Mononuclear cell (primary cell): ENCODE data around the gene TMEM107. TPM values are rescaled to one million over a fixed set of nuclear protein-coding genes. Genes with fewer than 3 reads are reported as not detected.

Experiments used
- H3K27me3 ChIP-seq: 2 replicates; pipeline ENCODE4 v1.6.0; 2011; ENCODE audit warnings: low read length, control low read depth; ENCODE audit not compliant: insufficient read depth
- H3K4me1 ChIP-seq: 2 replicates; pipeline ENCODE4 v1.5.1; 2011; ENCODE audit warnings: mild to moderate bottlenecking, low read length, control low read depth; ENCODE audit not compliant: insufficient read depth
- H3K4me3 ChIP-seq: 2 replicates; pipeline ENCODE4 v1.5.1; 2011; ENCODE audit warnings: mild to moderate bottlenecking, low read length, moderate library complexity
- H3K9me3 ChIP-seq: 2 replicates; pipeline ENCODE4 v1.5.1; 2011; ENCODE audit warnings: low read depth, mild to moderate bottlenecking, control low read depth, low read length
- total RNA-seq: library from RNA; depleted of rRNA; stranded (reverse); fragments of >200 nt; gene quantifications from one replicate; pipeline ENCODE4 v1.2.3, GENCODE V29; 2012

The TMEM107 gene
- total RNA-seq, 1 donor: 221 TPM

GRCh38 chr17:8150194-8151119 is 25.7 kb downstream of the TMEM107 start:
- H3K4me1 ChIP-seq: peaks cover 54% of the 10 kb centered on the region
- H3K4me3 ChIP-seq: peak overlapping the region; percentile 50
- H3K9me3 ChIP-seq: no peaks in the 10 kb centered on the region
- no peaks in the 10 kb centered on the region for H3K27me3 ChIP-seq

DNA sequence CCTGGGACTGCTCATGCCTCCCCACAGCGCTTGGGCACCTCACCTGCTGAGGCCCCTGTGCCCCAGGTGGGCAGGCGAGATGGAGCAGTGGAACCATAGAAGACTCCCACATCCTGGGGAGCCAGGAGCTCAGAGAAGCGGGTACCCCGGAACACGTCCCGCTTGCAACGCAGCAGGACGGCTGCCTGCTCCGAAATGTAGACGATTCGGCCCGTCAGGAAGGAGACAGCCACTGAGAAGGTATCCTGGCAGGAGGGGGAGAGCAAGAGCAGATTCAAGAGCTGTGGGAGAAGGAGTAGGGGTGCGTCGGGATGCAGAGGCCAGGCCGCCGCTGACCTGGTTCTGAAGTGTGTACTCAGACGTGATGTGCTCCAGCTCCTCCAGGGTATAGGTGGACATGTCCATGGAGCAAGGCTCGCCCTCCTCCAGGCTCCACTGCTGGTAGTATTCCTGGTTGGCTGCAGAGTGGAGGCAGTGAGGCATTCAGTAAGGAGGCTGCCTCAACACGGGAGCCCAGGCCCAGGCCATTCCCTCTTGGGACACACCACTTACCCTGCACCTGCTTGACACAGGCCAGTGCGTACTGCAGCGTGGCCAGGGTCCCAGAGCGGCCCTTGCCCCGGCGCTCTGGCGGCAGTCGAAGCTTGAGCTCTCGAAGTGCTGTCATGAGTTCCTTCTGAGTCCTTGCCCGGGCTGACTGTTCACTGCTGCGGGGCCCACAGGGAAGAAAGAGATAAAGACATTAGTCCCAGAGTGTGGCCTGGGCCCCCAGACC is 26.6 kb downstream of the TMEM107 start:
- no peaks in the 10 kb centered on the region for H3K9me3 ChIP-seq
- peaks cover 45% of the 10 kb centered on the region for H3K4me1 ChIP-seq
- H3K4me3 ChIP-seq: no peak overlapping the region
- no peaks in the 10 kb centered on the region for H3K27me3 ChIP-seq

DNA sequence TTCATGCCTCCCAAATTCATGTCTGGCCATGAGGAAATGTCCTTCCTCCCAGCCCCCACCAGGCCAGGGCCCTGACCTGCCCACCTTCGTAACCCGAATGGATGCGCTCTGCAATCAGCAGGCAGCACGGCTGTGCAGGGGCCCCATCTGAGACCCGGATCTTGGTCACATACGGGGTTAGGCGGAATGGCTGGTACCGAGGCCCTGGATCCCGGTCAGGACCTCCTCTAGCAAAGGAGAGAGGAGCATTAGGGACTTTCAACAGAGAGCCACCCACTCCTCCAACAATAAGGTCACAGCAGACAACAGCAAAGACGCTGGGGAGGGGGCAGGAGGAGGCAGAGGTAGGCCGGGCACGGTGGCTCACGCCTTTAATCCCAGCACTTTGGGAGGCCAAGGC is 27.6 kb downstream of the TMEM107 start:
- no peak overlapping the region for H3K4me3 ChIP-seq
- peaks cover 35% of the 10 kb centered on the region for H3K4me1 ChIP-seq
- H3K9me3 ChIP-seq: no peaks in the 10 kb centered on the region
- no peaks in the 10 kb centered on the region for H3K27me3 ChIP-seq

- no peaks in the 10 kb centered on the region for H3K9me3 ChIP-seq
- peaks cover 28% of the 10 kb centered on the region for H3K4me1 ChIP-seq
- no peaks in the 10 kb centered on the region for H3K27me3 ChIP-seq
- no peak overlapping the region for H3K4me3 ChIP-seq
Observed at GRCh38 chr17:8147805-8148404, 28.3 kb downstream of the TMEM107 start.

- Histone ChIP-seq H3K4me3 (no peak overlapping the region), H3K4me1 (peaks cover 22% of the 10 kb centered on the region), H3K27me3 (no peaks in the 10 kb centered on the region), H3K9me3 (no peaks in the 10 kb centered on the region)
Observed at GRCh38 chr17:8147141-8147804, 28.9 kb downstream of the TMEM107 start.

- Histone ChIP-seq H3K4me3 (no peak overlapping the region), H3K27me3 (no peaks in the 10 kb centered on the region), H3K4me1 (peaks cover 15% of the 10 kb centered on the region), H3K9me3 (no peaks in the 10 kb centered on the region)
Observed at GRCh38 chr17:8146381-8147140, 29.6 kb downstream of the TMEM107 start.

GRCh38 chr17:8145811-8146210 is 30.4 kb downstream of the TMEM107 start:
- peaks cover 7% of the 10 kb centered on the region for H3K4me1 ChIP-seq
- H3K27me3 ChIP-seq: no peaks in the 10 kb centered on the region
- H3K9me3 ChIP-seq: no peaks in the 10 kb centered on the region
- H3K4me3 ChIP-seq: no peak overlapping the region

DNA sequence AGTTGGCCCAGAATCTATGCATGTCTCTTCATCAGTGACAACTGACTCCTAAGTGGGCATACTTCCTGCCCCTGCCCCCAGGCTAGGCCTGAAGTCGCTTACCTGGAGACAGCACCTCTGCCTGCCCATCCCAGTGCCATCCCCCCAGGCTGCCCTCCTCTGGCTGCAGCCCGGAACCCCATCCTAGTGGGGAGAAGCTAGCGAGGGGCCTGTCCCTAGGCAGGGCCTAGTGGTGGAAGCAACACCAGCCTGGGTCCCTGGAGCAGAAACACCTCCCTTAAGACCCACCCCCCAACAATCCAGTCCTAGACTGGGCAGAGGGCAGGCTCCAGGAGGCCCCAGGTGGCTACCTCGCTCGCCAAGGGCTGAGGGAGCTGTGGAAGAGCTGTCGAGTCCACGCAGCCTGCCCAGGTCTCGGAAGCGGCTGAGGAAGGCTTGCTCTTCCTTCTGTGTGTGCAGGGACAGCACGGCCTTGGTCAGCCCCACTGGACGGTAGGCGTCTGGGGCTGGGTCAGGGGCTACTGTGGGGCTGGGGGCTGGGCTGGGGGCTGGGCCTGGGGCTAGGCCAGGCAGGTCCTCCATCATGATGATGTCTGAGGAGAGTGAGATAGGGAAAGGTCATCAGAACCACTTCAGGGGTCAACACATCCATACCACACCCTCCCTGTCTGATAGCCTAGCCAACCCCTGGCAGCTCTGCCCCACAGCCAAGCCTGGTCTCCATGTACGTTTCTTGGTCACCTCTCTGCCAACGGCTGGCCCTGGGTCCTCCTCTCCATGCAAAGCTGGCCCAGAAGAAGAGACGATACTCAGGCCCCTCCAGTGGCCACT is 31.6 kb downstream of the TMEM107 start:
- Histone ChIP-seq H3K27me3 (no peaks in the 10 kb centered on the region), H3K4me3 (no peak overlapping the region), H3K4me1 (peaks cover 8% of the 10 kb centered on the region), H3K9me3 (no peaks in the 10 kb centered on the region)

GRCh38 chr17:8143581-8144400 is 32.4 kb downstream of the TMEM107 start:
- H3K4me3 ChIP-seq: no peak overlapping the region
- no peaks in the 10 kb centered on the region for H3K27me3 ChIP-seq
- H3K4me1 ChIP-seq: peaks cover 16% of the 10 kb centered on the region
- H3K9me3 ChIP-seq: no peaks in the 10 kb centered on the region

DNA sequence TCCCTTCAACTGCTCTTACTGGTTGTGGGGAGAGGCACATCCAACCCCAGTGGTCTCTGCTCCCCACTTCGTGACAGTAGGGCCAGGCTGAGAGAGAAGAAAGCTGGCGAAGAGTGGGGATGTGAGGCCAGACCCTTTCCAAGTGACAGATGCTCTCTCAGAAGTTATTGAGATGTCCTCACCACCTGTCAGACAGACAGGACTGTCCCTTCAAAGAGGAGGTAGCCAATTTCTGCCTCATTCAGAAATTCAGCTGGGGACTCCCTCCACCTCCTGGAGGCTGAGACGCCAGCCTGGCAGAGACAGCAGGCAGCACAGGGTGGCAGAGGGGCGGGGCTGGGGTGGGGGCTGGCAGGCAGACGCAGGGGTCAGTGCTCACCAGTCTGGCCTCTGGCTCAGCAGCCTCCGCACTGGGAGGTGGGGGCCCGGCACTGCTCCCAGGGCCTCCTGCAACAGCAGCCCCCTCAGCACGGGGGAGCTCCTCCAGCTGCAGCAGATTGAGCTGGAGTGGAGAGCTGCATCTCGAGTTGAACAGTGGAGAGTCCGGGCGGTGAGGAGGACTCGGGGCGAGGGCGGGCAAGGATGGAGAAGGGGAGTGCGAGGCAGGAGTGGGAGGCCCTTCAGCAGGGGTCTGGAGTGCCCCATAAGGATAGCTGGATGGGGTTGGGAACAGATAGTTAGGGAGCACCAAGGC is 33.1 kb downstream of the TMEM107 start:
- Histone ChIP-seq H3K4me3 (no peak overlapping the region), H3K4me1 (peaks cover 22% of the 10 kb centered on the region), H3K27me3 (no peaks in the 10 kb centered on the region), H3K9me3 (no peaks in the 10 kb centered on the region)

DNA sequence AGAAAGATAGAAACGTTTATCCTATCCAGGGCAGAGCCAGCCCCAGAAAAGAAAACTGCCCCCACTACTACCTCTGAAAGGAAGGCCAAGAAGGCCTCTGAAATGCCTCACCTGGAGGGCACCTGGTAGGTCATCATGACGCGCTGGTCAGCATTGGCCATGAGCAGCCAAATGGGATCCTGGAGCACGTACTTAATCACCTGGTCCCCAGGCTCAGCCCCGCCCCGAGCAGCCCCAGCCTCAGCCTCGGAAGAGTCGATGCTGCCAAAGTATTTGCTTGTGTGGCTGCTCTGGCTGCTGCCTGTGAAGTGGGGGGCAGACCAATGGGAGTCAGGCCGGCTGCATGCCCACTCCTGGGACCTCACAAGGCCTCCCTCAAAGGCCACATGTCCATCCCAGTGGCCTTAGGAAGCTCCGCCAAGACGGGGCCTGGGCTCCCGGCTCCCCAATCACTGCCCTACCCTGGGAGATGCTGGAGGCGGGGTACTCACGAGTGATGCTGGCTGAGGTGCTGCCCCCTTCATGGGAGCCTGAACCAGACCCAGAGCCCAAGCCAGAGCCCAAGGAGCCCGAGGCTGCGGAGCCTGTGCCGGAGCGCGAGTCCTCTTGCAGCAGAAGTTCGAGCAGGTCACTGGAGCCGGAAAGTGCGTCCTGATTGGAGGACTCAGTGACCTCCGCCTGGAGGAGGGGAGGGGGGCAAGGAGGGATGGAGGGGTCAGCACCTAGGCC is 33.9 kb downstream of the TMEM107 start:
- no peaks in the 10 kb centered on the region for H3K9me3 ChIP-seq
- H3K4me1 ChIP-seq: peaks cover 29% of the 10 kb centered on the region
- H3K27me3 ChIP-seq: no peaks in the 10 kb centered on the region
- H3K4me3 ChIP-seq: no peak overlapping the region

DNA sequence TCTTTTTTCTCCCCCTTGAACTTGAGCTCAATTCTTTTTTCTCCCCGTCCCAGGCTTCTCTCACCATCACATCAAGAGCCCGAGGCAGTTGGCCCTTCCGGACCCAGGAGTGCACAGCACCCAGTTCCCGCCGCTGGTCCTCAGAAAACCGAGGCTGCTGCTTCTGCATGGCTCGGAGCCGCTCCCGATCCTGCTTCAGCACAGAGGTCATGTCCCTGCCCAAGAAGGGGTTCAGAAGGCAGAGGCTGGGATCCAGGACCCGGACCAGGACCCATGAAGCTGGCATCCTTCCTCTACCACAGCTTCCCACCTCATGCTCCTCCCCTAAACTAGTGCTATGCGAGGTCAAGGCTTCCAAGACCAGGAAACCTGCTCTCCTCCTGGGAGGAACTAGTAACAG is 34.4 kb downstream of the TMEM107 start:
- Histone ChIP-seq H3K27me3 (no peaks in the 10 kb centered on the region), H3K4me3 (no peak overlapping the region), H3K4me1 (peaks cover 29% of the 10 kb centered on the region), H3K9me3 (no peaks in the 10 kb centered on the region)
